Spleen (tissue), 13 donors: Measurements from ENCODE around the gene RHEX. TPM values are rescaled to one million over a fixed set of nuclear protein-coding genes. Genes with fewer than 3 reads are reported as not detected.
"Not testable (repeated sequence)": the region's sequence is repeated elsewhere in the genome, so short reads cannot be mapped to it uniquely, and the experiment has no call there.

ENCODE experiments used
- DNase-seq: peaks from one replicate; pipeline ENCODE4 v3.0.0-alpha.2; 2020
- H3K27ac ChIP-seq, 8 donors: fragments of 200-600 bp; sonication (generic) in 7 of 8; 1 replicate in 4 of 8; 2 replicates in 4 of 8; pipeline versions ENCODE4 v1.5.0 to v1.8.0; 2016 to 2021; ENCODE audit warnings: inconsistent platforms in 4 of 8, mild to moderate bottlenecking in 4 of 8, moderate library complexity in 1 of 8
- H3K27me3 ChIP-seq, 7 donors: fragments of 200-600 bp; sonication (generic) in 6 of 7; replicated peaks in 1 of 7; 1 replicate in 4 of 7; 2 replicates in 3 of 7; pipeline versions ENCODE4 v1.5.0 to v1.8.0; 2016 to 2021; ENCODE audit warnings: inconsistent platforms in 3 of 7, mild to moderate bottlenecking in 1 of 7
- H3K36me3 ChIP-seq, 6 donors: fragments of 200-600 bp; sonication (generic) in 5 of 6; 1 replicate in 4 of 6; 2 replicates in 2 of 6; pipeline versions ENCODE4 v1.5.0 to v1.8.0; 2016 to 2021; ENCODE audit warnings: inconsistent platforms in 2 of 6
- H3K4me1 ChIP-seq, 6 donors: fragments of 200-600 bp; sonication (generic) in 5 of 6; 1 replicate in 3 of 6; 2 replicates in 3 of 6; pipeline versions ENCODE4 v1.5.0 to v1.8.0; 2016 to 2021; ENCODE audit warnings: inconsistent platforms in 3 of 6
- H3K4me3 ChIP-seq, 8 donors: fragments of 200-600 bp; sonication (generic) in 7 of 8; 1 replicate in 4 of 8; 2 replicates in 4 of 8; pipeline versions ENCODE4 v1.5.0 to v1.8.0; 2016 to 2021; ENCODE audit warnings: inconsistent platforms in 4 of 8, mild to moderate bottlenecking in 4 of 8, moderate library complexity in 2 of 8
- H3K9me3 ChIP-seq, 8 donors: fragments of 200-600 bp; sonication (generic) in 7 of 8; 1 replicate in 4 of 8; 2 replicates in 4 of 8; pipeline versions ENCODE4 v1.5.0 to v1.8.0; 2016 to 2021; ENCODE audit warnings: inconsistent platforms in 4 of 8
- POLR2A ChIP-seq, 3 donors: fragments of 450-650 bp; IDR thresholded peaks; one replicate each; pipeline ENCODE4 v1.5.1; 2017; ENCODE audit warnings: antibody characterized with exemption in 3 of 3, mild to moderate bottlenecking in 1 of 3
- POLR2AphosphoS5 ChIP-seq, 3 donors: sonication (generic); formaldehyde crosslinking; IDR thresholded peaks; one replicate each; pipeline ENCODE4 v1.5.1; 2017; ENCODE audit warnings: antibody characterized with exemption in 3 of 3
- WGBS, 5 donors: extraction: QIAGEN DNeasy Blood & Tissue Kit in 3 of 5; methylation state at CpG; one replicate each; pipeline versions ENCODE4 v1.1.5 to v1.1.7; 2013 to 2018; 5-methylcytosine and 5-hydroxymethylcytosine counted together
- intact Hi-C: fragments of 100-400 bp; cut with DNase I; formaldehyde crosslinking; loops from one replicate; pipeline ENCODE4 v1.15.0; 2023; ENCODE audit warnings: low total_unique reads
- long read RNA-seq, 2 donors: transcript quantifications; one replicate each; lab custom pipeline, GENCODE V29; 2026
- polyA plus RNA-seq, 3 donors: library from polyadenylated mRNA; stranded (reverse); fragments of 200-250 nt; gene quantifications; one replicate each; pipeline ENCODE4 v1.2.1, GENCODE V29; 2013
- total RNA-seq, 7 donors: library from RNA; depleted of rRNA in 3 of 7; stranded (reverse); fragments of >200 nt in 3 of 7; fragmentation: NEBNext Ultra II Directional in 4 of 7; extraction: Animal tissue kit (Norgen Biotek cat#: 25700) in 4 of 7; gene quantifications; one replicate each; pipeline versions ENCODE4 v1.1.0 to v1.2.1, GENCODE V29; 2016 to 2021
- TF ChIP-seq, protein P1 (sequence below), 11 experiments: fragments of 200-600 bp in 7 of 11; fragments of 450-650 bp in 4 of 11; sonication (generic) in 4 of 11; IDR thresholded peaks in 8 of 11; conservative IDR thresholded peaks in 3 of 11; 1 replicate in 7 of 11; 2 replicates in 4 of 11; pipeline versions ENCODE4 v1.4.0 to v1.8.0; 2016 to 2021; ENCODE audit warnings: antibody characterized with exemption in 11 of 11, inconsistent platforms in 4 of 11, mild to moderate bottlenecking in 1 of 11
- donor health status: healthy with polysubstance abuse.
- donor health status: DM: no; HTN: no; CAD: no; lungs with moderate emphysema.
- donor health status: DM: no; HTN: no; CAD: no.
- donor health status: Bipolar disorder and iron deficiency.
- donor health status: healthy.
- donor health status: DM: no; HTN: no; CAD: no.
- donor health status: DM: yes; HTN: yes; CAD: no.

The RHEX gene, protein sequence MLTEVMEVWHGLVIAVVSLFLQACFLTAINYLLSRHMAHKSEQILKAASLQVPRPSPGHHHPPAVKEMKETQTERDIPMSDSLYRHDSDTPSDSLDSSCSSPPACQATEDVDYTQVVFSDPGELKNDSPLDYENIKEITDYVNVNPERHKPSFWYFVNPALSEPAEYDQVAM
- total RNA-seq: 1 to 10 TPM in 6 of 7 donors, under 1 TPM in 1; 0.94 to 6.2 (median 3.4) TPM
- polyA plus RNA-seq: 1 to 10 TPM in 2 of 3 donors, under 1 TPM in 1; 0.91 to 3.3 (median 1.2) TPM
- long read RNA-seq, donor 1: 0 reads
- long read RNA-seq, donor 2: 0 reads

DNA sequence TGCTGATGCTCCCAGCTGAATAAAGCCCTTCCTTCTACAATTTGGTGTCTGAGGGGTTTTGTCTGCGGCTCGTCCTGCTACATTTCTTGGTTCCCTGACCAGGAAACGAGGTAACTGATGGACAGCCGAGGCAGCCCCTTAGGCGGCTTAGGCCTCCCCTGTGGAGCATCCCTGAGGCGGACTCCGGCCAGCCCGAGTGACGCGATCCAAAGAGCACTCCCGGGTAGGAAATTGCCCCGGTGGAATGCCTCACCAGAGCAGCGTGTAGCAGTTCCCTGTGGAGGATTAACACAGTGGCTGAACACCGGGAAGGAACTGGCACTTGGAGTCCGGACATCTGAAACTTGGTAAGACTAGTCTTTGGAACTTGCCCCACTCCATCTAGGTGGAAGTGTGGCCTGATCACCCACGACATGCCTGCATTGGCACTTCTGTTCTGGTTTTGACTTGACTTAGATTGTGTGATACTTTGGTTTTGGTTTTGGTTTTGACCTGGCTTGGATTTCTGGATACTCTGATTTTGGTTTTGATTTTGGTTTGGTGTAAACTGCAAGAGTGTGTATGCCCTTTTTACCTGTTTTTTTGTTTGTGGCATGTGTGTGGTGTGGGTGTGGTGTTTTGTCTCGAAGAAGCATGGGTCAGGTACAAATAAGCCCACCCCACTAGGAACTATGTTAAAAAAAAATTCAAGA is at the start of gene RHEX:
Gene RHEX (plus strand): TSS at position 255 of the 692 bp plus-strand sequence. CDS start 44,656 bp downstream, outside the sequence.
- H3K36me3 ChIP-seq, intact Hi-C loops, H3K27me3 ChIP-seq, H3K9me3 ChIP-seq: not testable (repeated sequence)
- WGBS, 5 donors: 72 to 84% (median 79%) methylated on average over 17 of the region's 17 CpGs
- DNase-seq: peak; percentile 85
- peak in 1 of 3 donors; percentile 44 for TF ChIP-seq POLR2AphosphoS5 (IDR thresholded peaks at IDR 0.05)
- H3K27ac ChIP-seq: peak within 1 kb of the TSS; percentile 32 to 90 (median 80)
- peak within 1 kb of the TSS in 3 of 8 donors; percentile 4 to 49 (median 6) for H3K4me3 ChIP-seq
- peaks cover 9 to 64% (median 39%) of the 10 kb centered on the region in 6 donors for H3K4me1 ChIP-seq

DNA sequence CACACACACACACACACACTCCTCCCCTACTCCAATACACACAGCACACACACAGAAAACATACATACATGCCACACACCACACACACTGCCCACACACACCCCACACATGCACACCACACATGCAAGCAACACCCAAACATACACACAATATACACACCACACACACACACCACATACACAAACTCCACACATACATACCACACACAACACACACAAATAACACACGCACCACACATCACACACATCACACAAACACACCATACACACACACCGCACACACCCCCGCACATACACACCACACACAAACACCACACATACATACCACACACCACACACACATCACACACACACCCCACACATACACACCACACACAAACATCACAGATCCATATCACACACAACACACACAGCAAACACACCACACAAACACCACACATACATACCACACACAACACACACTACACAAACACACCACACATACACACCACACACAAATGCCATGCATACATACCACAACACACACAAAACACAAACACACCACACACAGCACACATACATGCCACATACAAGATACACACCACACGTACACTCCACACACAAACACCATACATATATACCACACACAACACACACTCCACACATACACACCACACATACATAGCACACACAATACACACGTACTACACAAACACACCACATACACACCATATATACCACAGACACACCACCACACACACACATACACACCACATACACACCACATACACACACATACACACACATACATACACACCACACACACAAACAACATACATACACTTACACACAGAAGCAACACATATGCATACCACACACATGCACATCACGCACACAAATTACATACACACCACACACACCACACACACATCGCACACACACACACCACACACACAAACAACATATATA is 48.8 kb upstream of the RHEX start:
- H3K27me3 ChIP-seq: no peaks in the 10 kb centered on the region
- no peak overlapping the region for H3K4me3 ChIP-seq
- 93 to 97% (median 95%) methylated on average over 7 of the region's 7 CpGs for WGBS, 5 donors
- H3K27ac ChIP-seq: peak overlapping the region in 1 of 8 donors; percentile 67
- H3K4me1 ChIP-seq: peaks cover 0 to 26% (median 13%) of the 10 kb centered on the region in 6 donors
- no peaks in the 10 kb centered on the region for H3K9me3 ChIP-seq
- intact Hi-C loops: no loop called here
- no peaks in the 10 kb centered on the region for H3K36me3 ChIP-seq
- DNase-seq: no peak
- no peak for TF ChIP-seq POLR2A (IDR thresholded peaks at IDR 0.05)
- TF ChIP-seq, protein P1, sequence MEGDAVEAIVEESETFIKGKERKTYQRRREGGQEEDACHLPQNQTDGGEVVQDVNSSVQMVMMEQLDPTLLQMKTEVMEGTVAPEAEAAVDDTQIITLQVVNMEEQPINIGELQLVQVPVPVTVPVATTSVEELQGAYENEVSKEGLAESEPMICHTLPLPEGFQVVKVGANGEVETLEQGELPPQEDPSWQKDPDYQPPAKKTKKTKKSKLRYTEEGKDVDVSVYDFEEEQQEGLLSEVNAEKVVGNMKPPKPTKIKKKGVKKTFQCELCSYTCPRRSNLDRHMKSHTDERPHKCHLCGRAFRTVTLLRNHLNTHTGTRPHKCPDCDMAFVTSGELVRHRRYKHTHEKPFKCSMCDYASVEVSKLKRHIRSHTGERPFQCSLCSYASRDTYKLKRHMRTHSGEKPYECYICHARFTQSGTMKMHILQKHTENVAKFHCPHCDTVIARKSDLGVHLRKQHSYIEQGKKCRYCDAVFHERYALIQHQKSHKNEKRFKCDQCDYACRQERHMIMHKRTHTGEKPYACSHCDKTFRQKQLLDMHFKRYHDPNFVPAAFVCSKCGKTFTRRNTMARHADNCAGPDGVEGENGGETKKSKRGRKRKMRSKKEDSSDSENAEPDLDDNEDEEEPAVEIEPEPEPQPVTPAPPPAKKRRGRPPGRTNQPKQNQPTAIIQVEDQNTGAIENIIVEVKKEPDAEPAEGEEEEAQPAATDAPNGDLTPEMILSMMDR (IDR thresholded peaks at IDR 0.05 in 8 of 11, conservative IDR thresholded peaks at IDR 0.05 in 3 of 11): no peak
- no peak for TF ChIP-seq POLR2AphosphoS5 (IDR thresholded peaks at IDR 0.05)

DNA sequence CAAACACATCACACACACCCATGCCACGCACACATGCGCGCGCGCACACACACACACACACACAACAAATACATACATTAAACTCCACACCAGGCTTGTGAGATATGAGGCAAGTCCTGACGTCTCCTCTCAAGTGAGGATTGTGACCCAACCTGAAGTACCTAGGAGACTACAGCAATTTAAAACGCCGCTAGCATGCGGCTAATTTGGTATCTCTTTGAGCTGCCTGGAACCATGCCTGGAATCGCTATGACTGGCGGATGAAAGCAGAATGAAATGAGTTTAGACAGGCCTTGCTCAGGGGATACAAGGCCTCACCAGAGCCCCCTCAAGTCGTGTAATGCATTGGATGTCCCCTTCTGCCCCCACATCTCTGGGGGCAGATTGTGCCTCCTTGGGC is 48.1 kb upstream of the RHEX start:
- H3K9me3 ChIP-seq: no peaks in the 10 kb centered on the region
- 84 to 92% (median 87%) methylated on average over 12 of the region's 12 CpGs for whole genome bisulfite sequencing, 5 donors
- H3K36me3 ChIP-seq: no peaks in the 10 kb centered on the region
- peaks cover 0 to 26% (median 13%) of the 10 kb centered on the region in 6 donors for H3K4me1 ChIP-seq
- intact Hi-C loops: no loop called here
- no peak for DNase-seq
- TF ChIP-seq, protein P1 (IDR thresholded peaks at IDR 0.05 in 8 of 11, conservative IDR thresholded peaks at IDR 0.05 in 3 of 11): no peak
- TF ChIP-seq POLR2A (IDR thresholded peaks at IDR 0.05): no peak
- TF ChIP-seq POLR2AphosphoS5 (IDR thresholded peaks at IDR 0.05): no peak
- no peak overlapping the region for H3K4me3 ChIP-seq
- no peaks in the 10 kb centered on the region for H3K27me3 ChIP-seq
- no peak overlapping the region for H3K27ac ChIP-seq

DNA sequence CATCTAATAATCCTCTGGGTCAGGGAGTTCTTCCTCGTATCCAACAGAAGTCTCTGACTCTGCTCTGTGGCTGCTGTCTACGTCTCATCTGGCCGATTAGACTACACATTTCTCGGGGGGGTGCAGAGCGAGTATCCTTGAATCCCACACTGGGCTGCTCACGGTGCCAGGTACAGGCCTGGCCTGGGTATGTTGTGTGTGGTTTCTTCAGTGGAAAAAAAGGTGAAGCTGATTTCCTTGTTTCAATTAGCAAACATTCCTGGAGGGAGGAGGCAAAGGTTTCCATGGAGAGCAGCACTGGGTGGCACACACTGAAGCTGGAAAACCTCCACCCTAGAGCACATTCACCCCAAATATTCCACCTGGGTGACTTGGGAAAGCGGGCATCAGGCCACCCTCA is 47.7 kb upstream of the RHEX start:
- DNase-seq: no peak
- Histone ChIP-seq H3K9me3 (no peaks in the 10 kb centered on the region), H3K36me3 (no peaks in the 10 kb centered on the region), H3K27me3 (no peaks in the 10 kb centered on the region), H3K27ac (no peak overlapping the region), H3K4me1 (peaks cover 0 to 26% (median 13%) of the 10 kb centered on the region in 6 donors), H3K4me3 (no peak overlapping the region)
- TF ChIP-seq POLR2A (IDR thresholded peaks at IDR 0.05): no peak
- TF ChIP-seq POLR2AphosphoS5 (IDR thresholded peaks at IDR 0.05): no peak
- TF ChIP-seq, protein P1 (IDR thresholded peaks at IDR 0.05 in 8 of 11, conservative IDR thresholded peaks at IDR 0.05 in 3 of 11): no peak
- WGBS, 5 donors: 89 to 96% (median 93%) methylated on average over 7 of the region's 7 CpGs
- intact Hi-C loops: no loop called here
